CD14-positive monocyte (primary cell): Measurements from ENCODE around the gene GAS2L2. TPM values are rescaled to one million over a fixed set of nuclear protein-coding genes. Genes with fewer than 3 reads are reported as not detected.

ENCODE experiments used
- DNase-seq, 3 donors: peaks; one replicate each; pipeline ENCODE4 v3.0.0-alpha.2; 2011 to 2022
- H2AFZ ChIP-seq: 2 replicates; pipeline ENCODE4 v1.6.0; 2012; ENCODE audit warnings: mild to moderate bottlenecking, low read depth, low read length, inconsistent platforms; ENCODE audit not compliant: insufficient read depth, poor library complexity, severe bottlenecking
- H3K27ac ChIP-seq, 2 donors: 1 replicate in 1 of 2; 2 replicates in 1 of 2; pipeline ENCODE4 v1.5.1; 2012 to 2013; ENCODE audit warnings: low read length in 2 of 2, control low read depth in 1 of 2, inconsistent platforms in 1 of 2, low read depth in 1 of 2, mild to moderate bottlenecking in 1 of 2
- H3K27me3 ChIP-seq, 2 donors: one replicate each; pipeline versions ENCODE4 v1.6.0 to v1.6.1; 2011 to 2013; ENCODE audit warnings: low read length in 2 of 2; ENCODE audit not compliant: control insufficient read depth in 2 of 2, insufficient read depth in 2 of 2
- H3K36me3 ChIP-seq, 2 donors: replicated peaks in 1 of 2; 1 replicate in 1 of 2; 2 replicates in 1 of 2; pipeline versions ENCODE4 v1.5.1 to v1.6.1; 2012 to 2013; ENCODE audit warnings: low read length in 2 of 2, control low read depth in 1 of 2, inconsistent platforms in 1 of 2, mild to moderate bottlenecking in 1 of 2; ENCODE audit not compliant: insufficient read depth in 2 of 2, control insufficient read depth in 1 of 2
- H3K4me1 ChIP-seq, 2 donors: 1 replicate in 1 of 2; 2 replicates in 1 of 2; pipeline versions ENCODE4 v1.5.1 to v1.6.1; 2012 to 2013; ENCODE audit warnings: low read length in 2 of 2, control low read depth in 1 of 2, inconsistent platforms in 1 of 2, mild to moderate bottlenecking in 1 of 2, moderate library complexity in 1 of 2; ENCODE audit not compliant: insufficient read depth in 2 of 2, control insufficient read depth in 1 of 2
- H3K4me2 ChIP-seq: replicated peaks from 2 replicates; pipeline ENCODE3; 2012; ENCODE audit warnings: low read length, moderate library complexity, mild to moderate bottlenecking; ENCODE audit not compliant: poor library complexity, severe bottlenecking; ENCODE audit errors: extremely low read depth
- H3K4me3 ChIP-seq, 3 experiments: fragments of 200-600 bp in 1 of 3; sonication (generic) in 1 of 3; replicated peaks in 1 of 3; 1 replicate in 2 of 3; 2 replicates in 1 of 3; pipeline ENCODE4 v1.5.1; 2011 to 2013; ENCODE audit warnings: low read length in 3 of 3, mild to moderate bottlenecking in 3 of 3, control low read depth in 2 of 3, low read depth in 2 of 3, inconsistent platforms in 1 of 3, moderate library complexity in 1 of 3
- H3K79me2 ChIP-seq: 2 replicates; pipeline ENCODE4 v1.6.0; 2012; ENCODE audit warnings: mild to moderate bottlenecking, control low read depth, inconsistent platforms, low read length, moderate library complexity; ENCODE audit not compliant: insufficient read depth
- H3K9ac ChIP-seq: 2 replicates; pipeline ENCODE4 v1.6.0; 2017; ENCODE audit warnings: low read length, mild to moderate bottlenecking; ENCODE audit not compliant: insufficient read depth, poor library complexity, severe bottlenecking
- H3K9me3 ChIP-seq, 2 donors: replicated peaks in 1 of 2; 1 replicate in 1 of 2; 2 replicates in 1 of 2; pipeline versions ENCODE4 v1.5.1 to v1.6.1; 2012 to 2013; ENCODE audit warnings: low read length in 2 of 2, control low read depth in 1 of 2; ENCODE audit not compliant: control insufficient read depth in 1 of 2, insufficient read depth in 1 of 2
- H4K20me1 ChIP-seq: 2 replicates; pipeline ENCODE4 v1.6.0; 2012; ENCODE audit warnings: mild to moderate bottlenecking, low read length, control low read depth, moderate library complexity; ENCODE audit not compliant: insufficient read depth
- H3K27ac Mint-ChIP-seq, 7 donors: one replicate each; pipeline ENCODE4 v1.8.0; 2020; ENCODE audit warnings: mild to moderate bottlenecking in 7 of 7, mixed read lengths in 7 of 7, moderate library complexity in 6 of 7, inconsistent platforms in 2 of 7
- H3K27me3 Mint-ChIP-seq, 3 donors: one replicate each; pipeline ENCODE4 v1.8.0; 2021 to 2022; ENCODE audit warnings: low read depth in 3 of 3, mild to moderate bottlenecking in 3 of 3, mixed read lengths in 3 of 3, moderate library complexity in 3 of 3, inconsistent platforms in 1 of 3
- H3K36me3 Mint-ChIP-seq, 2 donors: one replicate each; pipeline ENCODE4 v1.8.0; 2020; ENCODE audit warnings: mixed read lengths in 2 of 2, inconsistent platforms in 1 of 2, mild to moderate bottlenecking in 1 of 2
- H3K4me1 Mint-ChIP-seq: one replicate; pipeline ENCODE4 v1.8.0; 2020; ENCODE audit warnings: mild to moderate bottlenecking, mixed read lengths
- H3K4me3 Mint-ChIP-seq, 2 donors: one replicate each; pipeline ENCODE4 v1.8.0; 2020; ENCODE audit warnings: mild to moderate bottlenecking in 2 of 2, mixed read lengths in 2 of 2, moderate library complexity in 1 of 2
- H3K9me3 Mint-ChIP-seq, 7 donors: one replicate each; pipeline ENCODE4 v1.8.0; 2020 to 2022; ENCODE audit warnings: mixed read lengths in 7 of 7, mild to moderate bottlenecking in 6 of 7, moderate library complexity in 6 of 7, inconsistent platforms in 2 of 7
- CTCF ChIP-seq: fragments of 200-600 bp; IDR thresholded peaks from one replicate; pipeline ENCODE4 v1.8.0; 2022; ENCODE audit warnings: antibody characterized with exemption, mild to moderate bottlenecking
- WGBS: methylation state at CpG from one replicate; pipeline ENCODE4 v1.1.5; 2013; ENCODE audit warnings: missing lambda C conversion rate; ENCODE audit not compliant: insufficient coverage; 5-methylcytosine and 5-hydroxymethylcytosine counted together
- intact Hi-C, 2 donors: fragments of 100-400 bp; cut with micrococcal nuclease; formaldehyde crosslinking; loops; one replicate each; pipeline versions ENCODE4 v1.15.0 to v1.15.1; 2023
- polyA plus RNA-seq, 3 donors: library from polyadenylated mRNA; depleted of rRNA in 1 of 3; unstranded in 2 of 3; stranded (reverse) in 1 of 3; fragments of 300-500 nt in 2 of 3; fragments of >200 nt in 1 of 3; fragmentation: Illumina TruSeq in 2 of 3; gene quantifications; 1 replicate in 2 of 3; 2 replicates in 1 of 3; pipeline ENCODE4 v1.2.3, GENCODE V29; 2012 to 2021

Gene GAS2L2
- polyA plus RNA-seq, 3 donors = not detected

GRCh38 chr17:35698800-35699199 lies 54.2 kb downstream of the GAS2L2 start:
- TF ChIP-seq CTCF = no peak
- H3K36me3 Mint-ChIP-seq = peaks cover 55 to 69% of the 10 kb centered on the region in 2 donors
- DNase-seq = no peak

GRCh38 chr17:35695613-35696012 lies 57.4 kb downstream of the GAS2L2 start:
- H3K27me3 ChIP-seq = no peaks in the 10 kb centered on the region
- peaks cover 4% of the 10 kb centered on the region for H4K20me1 ChIP-seq
- peaks cover 53 to 87% of the 10 kb centered on the region in 2 donors for H3K36me3 ChIP-seq
- H3K9me3 ChIP-seq = no peaks in the 10 kb centered on the region
- H3K9ac ChIP-seq = no peak overlapping the region
- H3K79me2 ChIP-seq = no peaks in the 10 kb centered on the region
- intact Hi-C loops = no loop called here
- Mint-ChIP-seq H3K27me3 (peaks cover 0 to 1% (median 0%) of the 10 kb centered on the region in 3 donors), H3K4me3 (no peak overlapping the region), H3K4me1 (no peaks in the 10 kb centered on the region), H3K9me3 (peaks cover 0 to 2% (median 0%) of the 10 kb centered on the region in 7 donors), H3K27ac (no peak overlapping the region), H3K36me3 (peaks cover 52 to 66% of the 10 kb centered on the region in 2 donors)
- DNase-seq = no peak
- no peak for TF ChIP-seq CTCF
- H3K27ac ChIP-seq = no peak overlapping the region
- H2AFZ ChIP-seq = no peak overlapping the region
- WGBS = no CpG with 5 or more reads among the region's 2 CpGs
- no peaks in the 10 kb centered on the region for H3K4me1 ChIP-seq
- no peak overlapping the region for H3K4me2 ChIP-seq
- H3K4me3 ChIP-seq = no peak overlapping the region

More at GRCh38 chr17:35698800-35699199, 54.2 kb downstream of the GAS2L2 start:
- Histone ChIP-seq H2AFZ (no peak overlapping the region), H3K4me1 (no peaks in the 10 kb centered on the region), H3K79me2 (no peaks in the 10 kb centered on the region), H3K4me2 (no peak overlapping the region), H3K9me3 (no peaks in the 10 kb centered on the region), H4K20me1 (peaks cover 4% of the 10 kb centered on the region), H3K36me3 (peaks cover 34 to 83% of the 10 kb centered on the region in 2 donors), H3K4me3 (no peak overlapping the region), H3K27me3 (no peaks in the 10 kb centered on the region), H3K27ac (no peak overlapping the region), H3K9ac (no peak overlapping the region)
- Mint-ChIP-seq H3K27me3 (no peaks in the 10 kb centered on the region), H3K9me3 (peaks cover 0 to 7% (median 1%) of the 10 kb centered on the region in 7 donors), H3K27ac (no peak overlapping the region), H3K4me1 (no peaks in the 10 kb centered on the region), H3K4me3 (no peak overlapping the region)
- intact Hi-C loops = no loop called here
- no CpG with 5 or more reads among the region's 2 CpGs for WGBS
